HepG2 (cell line): ENCODE data around the gene MIB1. TPM values are rescaled to one million over a fixed set of nuclear protein-coding genes. Genes with fewer than 3 reads are reported as not detected.
A peak's percentile ranks its signal among the peaks of the same experiment; 100 is the strongest.

Experiments
- ATAC-seq: fragments of 200-7000 bp; cut with Tn5 transposase; 3 replicates; pipeline ENCODE4 v1.9.1; 2020; ENCODE audit warnings: mild to moderate bottlenecking, moderate library complexity
- BruUV-seq: library from RNA; stranded (reverse); fragments of 400-500 nt; replicated peaks from 2 replicates; lab custom pipeline; 2021; lab: Mats Ljungman, UMichigan
- CTCF ChIA-PET: fragments of 300-600 bp; formaldehyde crosslinking; extraction: SDS; loops from one replicate; lab custom pipeline; 2021; ENCODE audit warnings: low total read pairs, inconsistent platforms, low intra/inter-chr PET ratio; lab: Yijun Ruan, JAX
- POLR2A ChIA-PET: fragments of 350-600 bp; sonication (Branson Sonifier 250); formaldehyde crosslinking; loops from one replicate; lab custom pipeline; 2020; ENCODE audit warnings: antibody characterized with exemption, inconsistent platforms; lab: Yijun Ruan, JAX
- DNase-seq: peaks from one replicate; pipeline ENCODE4 v3.0.0-alpha.2; 2015; ENCODE audit warnings: low spot score
- FAIRE-seq: peaks from 3 replicates; lab custom pipeline; 2011; peaks lifted over from hg19 to GRCh38; lab: Jason Lieb, UNC
- H2AFZ ChIP-seq: one replicate; pipeline ENCODE4 v1.6.1; 2011; ENCODE audit warnings: low read length, inconsistent platforms
- H3K27ac ChIP-seq: fragments of 300-600 bp; 3 replicates; pipeline ENCODE4 v1.8.0; 2011; ENCODE audit warnings: mixed run types, mild to moderate bottlenecking, mixed read lengths, low read length, inconsistent platforms; ENCODE audit not compliant: insufficient read depth; ENCODE audit errors: extremely low read length
- H3K27me3 ChIP-seq, 2 experiments: fragments of 200-600 bp in 1 of 2; 2 replicates in 1 of 2; 3 replicates in 1 of 2; pipeline versions ENCODE4 v1.6.0 to v1.8.0; 2011; ENCODE audit warnings: low read length in 2 of 2, mild to moderate bottlenecking in 2 of 2, moderate library complexity in 2 of 2, inconsistent platforms in 1 of 2; ENCODE audit not compliant: insufficient read depth in 2 of 2, control insufficient read depth in 1 of 2
- H3K36me3 ChIP-seq, 2 experiments: fragments of 200-600 bp in 1 of 2; replicated peaks in 1 of 2; 2 replicates in 1 of 2; 3 replicates in 1 of 2; pipeline versions ENCODE4 v1.5.1 to v1.8.0; 2011; ENCODE audit warnings: low read length in 2 of 2, inconsistent platforms in 1 of 2; ENCODE audit not compliant: insufficient read depth in 2 of 2, control insufficient read depth in 1 of 2
- H3K4me1 ChIP-seq: 2 replicates; pipeline ENCODE4 v1.5.1; 2012; ENCODE audit warnings: low read length, inconsistent platforms; ENCODE audit not compliant: insufficient read depth
- H3K4me2 ChIP-seq: 2 replicates; pipeline ENCODE4 v1.6.0; 2011; ENCODE audit warnings: low read depth, low read length, inconsistent platforms
- H3K4me3 ChIP-seq, 3 experiments: fragments of 200-600 bp in 1 of 3; sonication (generic), shearing (Covaris generic) in 1 of 3; replicated peaks in 1 of 3; 2 replicates each; pipeline ENCODE4 v1.5.1; 2011 to 2016; ENCODE audit warnings: low read length in 3 of 3, inconsistent platforms in 2 of 3, low read depth in 2 of 3, mild to moderate bottlenecking in 2 of 3, control low read depth in 1 of 3, mixed read lengths in 1 of 3; ENCODE audit not compliant: insufficient read depth in 1 of 3
- H3K79me2 ChIP-seq: one replicate; pipeline ENCODE4 v1.6.1; 2011; ENCODE audit warnings: low read length, inconsistent platforms; ENCODE audit not compliant: insufficient read depth
- H3K9ac ChIP-seq: 2 replicates; pipeline ENCODE4 v1.6.0; 2011; ENCODE audit warnings: mild to moderate bottlenecking, low read depth, low read length, inconsistent platforms; ENCODE audit not compliant: insufficient read depth
- H3K9me3 ChIP-seq: 2 replicates; pipeline ENCODE4 v1.5.1; 2012; ENCODE audit warnings: mild to moderate bottlenecking, low read length
- H4K20me1 ChIP-seq: 2 replicates; pipeline ENCODE4 v1.6.0; 2011; ENCODE audit warnings: inconsistent platforms, mild to moderate bottlenecking, low read length, moderate library complexity; ENCODE audit not compliant: insufficient read depth
- CEBPB ChIP-seq: IDR thresholded peaks from 2 replicates; pipeline ENCODE4 v1.6.1; 2011; ENCODE audit warnings: low read depth, low read length, improper control_type of control experiment, borderline replicate concordance
- CEBPG ChIP-seq: IDR thresholded peaks from 2 replicates; pipeline ENCODE4 v1.6.1; 2016
- MEIS1 ChIP-seq: sonication (generic); formaldehyde crosslinking; IDR thresholded peaks from 2 replicates; pipeline ENCODE4 v1.9.0; 2021; ENCODE audit warnings: mild to moderate bottlenecking, missing genetic modification reagents, moderate library complexity, borderline replicate concordance
- PAWR ChIP-seq: sonication (generic); formaldehyde crosslinking; IDR thresholded peaks from 2 replicates; pipeline ENCODE4 v1.4.0; 2020; ENCODE audit warnings: missing genetic modification reagents, mild to moderate bottlenecking, borderline replicate concordance
- PPARG ChIP-seq: conservative IDR thresholded peaks from 2 replicates; pipeline ENCODE4 v1.6.1; 2016; ENCODE audit warnings: missing biosample characterization, missing genetic modification reagents
- SIX4 ChIP-seq: sonication (generic); formaldehyde crosslinking; IDR thresholded peaks from 2 replicates; pipeline ENCODE4 v1.4.0; 2020; ENCODE audit warnings: missing genetic modification reagents
- ZNF510 ChIP-seq: sonication (generic); formaldehyde crosslinking; IDR thresholded peaks from 2 replicates; pipeline ENCODE4 v1.4.0; 2020; ENCODE audit warnings: low read depth, mild to moderate bottlenecking, missing genetic modification reagents
- WGBS: methylation state at CpG from one replicate; pipeline ENCODE4 v1.1.6; 2017; ENCODE audit warnings: low lambda C conversion rate; 5-methylcytosine and 5-hydroxymethylcytosine counted together
- in situ Hi-C: cut with HindIII; loops from 2 replicates; pipeline ENCODE4 v1.10.0; 2017; ENCODE audit warnings: low pct_unique_long_range_greater_than_20kb; ENCODE audit not compliant: extremely low pct_ligation_motif_present
- intact Hi-C: fragments of 100-400 bp; cut with micrococcal nuclease; formaldehyde crosslinking; loops from one replicate; pipeline ENCODE4 v1.10.0; 2022; ENCODE audit not compliant: unreplicated experiment
- polyA plus RNA-seq, 8 experiments: library from polyadenylated mRNA; depleted of rRNA in 3 of 8; stranded (reverse) in 7 of 8; unstranded in 1 of 8; fragments of >200 nt; fragmentation: Illumina TruSeq in 4 of 8; extraction: Trizol in 4 of 8; gene quantifications; 2 replicates each; pipeline versions ENCODE4 v1.2.1 to v1.2.3, GENCODE V29; 2011 to 2016; ENCODE audit warnings: low read depth in 4 of 8, missing spikeins in 1 of 8, mixed read lengths in 1 of 8; ENCODE audit not compliant: insufficient read depth in 1 of 8
- total RNA-seq, 5 experiments: library from RNA; depleted of rRNA; stranded (reverse); fragments of >200 nt; fragmentation: Illumina TruSeq; extraction: Trizol; gene quantifications; 2 replicates each; pipeline ENCODE4 v1.2.3, GENCODE V29; 2016; ENCODE audit warnings: low read depth in 1 of 5
- TF ChIP-seq, protein P1 (sequence below): sonication (generic); formaldehyde crosslinking; IDR thresholded peaks from 2 replicates; pipeline ENCODE4 v1.4.0; 2020; ENCODE audit warnings: missing genetic modification reagents

Gene MIB1
- total and polyA plus RNA-seq, 2 of the 13 experiments (the other 11 are each of a cell fraction or from before 2014, with no cell fraction given) = 12.0 to 47.0 TPM

DNA sequence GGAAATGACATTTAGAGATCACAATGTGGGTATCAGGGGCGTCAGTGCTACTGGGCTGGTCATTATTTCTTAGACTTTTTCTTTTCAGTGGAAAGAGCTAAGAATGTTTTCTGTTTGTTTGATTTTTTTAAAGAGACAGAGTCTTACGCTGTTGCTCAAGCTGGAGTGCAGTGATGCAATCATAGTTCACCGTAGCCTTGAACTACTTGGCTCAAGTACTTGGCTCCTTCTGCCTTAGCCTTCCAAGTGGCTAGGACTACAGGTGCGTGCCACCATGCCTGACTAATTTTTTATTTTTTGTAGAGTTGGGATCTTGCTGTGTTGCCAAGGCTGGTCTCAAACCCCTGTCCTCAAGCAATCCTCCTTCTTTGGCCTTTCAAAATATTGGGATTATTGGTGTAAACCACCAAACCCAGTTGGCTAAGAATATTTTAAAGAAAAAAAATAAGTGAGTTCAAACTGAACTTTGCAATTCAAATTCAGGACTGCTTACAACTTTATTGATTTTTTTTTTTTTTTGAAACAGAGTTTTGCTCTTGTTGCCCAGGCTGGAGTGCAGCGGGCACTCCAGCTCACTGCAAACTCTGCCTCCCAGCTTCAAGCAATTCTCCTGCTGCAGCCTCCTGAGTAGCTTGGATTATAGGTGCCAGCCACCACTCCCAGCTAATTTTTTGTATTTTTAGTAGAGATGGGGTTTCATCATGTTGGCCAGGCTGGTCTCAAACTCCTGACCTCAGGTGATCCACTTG, 154.2 kb downstream of the MIB1 start:
- TF ChIP-seq PAWR (CRISPR knock-in tag) = no peak
- no peak for TF ChIP-seq PPARG (CRISPR knock-in tag)
- TF ChIP-seq CEBPG = peak; percentile 33; the same call in 1 of the 2 replicates
- TF ChIP-seq SIX4 = no peak
- TF ChIP-seq, protein P1, sequence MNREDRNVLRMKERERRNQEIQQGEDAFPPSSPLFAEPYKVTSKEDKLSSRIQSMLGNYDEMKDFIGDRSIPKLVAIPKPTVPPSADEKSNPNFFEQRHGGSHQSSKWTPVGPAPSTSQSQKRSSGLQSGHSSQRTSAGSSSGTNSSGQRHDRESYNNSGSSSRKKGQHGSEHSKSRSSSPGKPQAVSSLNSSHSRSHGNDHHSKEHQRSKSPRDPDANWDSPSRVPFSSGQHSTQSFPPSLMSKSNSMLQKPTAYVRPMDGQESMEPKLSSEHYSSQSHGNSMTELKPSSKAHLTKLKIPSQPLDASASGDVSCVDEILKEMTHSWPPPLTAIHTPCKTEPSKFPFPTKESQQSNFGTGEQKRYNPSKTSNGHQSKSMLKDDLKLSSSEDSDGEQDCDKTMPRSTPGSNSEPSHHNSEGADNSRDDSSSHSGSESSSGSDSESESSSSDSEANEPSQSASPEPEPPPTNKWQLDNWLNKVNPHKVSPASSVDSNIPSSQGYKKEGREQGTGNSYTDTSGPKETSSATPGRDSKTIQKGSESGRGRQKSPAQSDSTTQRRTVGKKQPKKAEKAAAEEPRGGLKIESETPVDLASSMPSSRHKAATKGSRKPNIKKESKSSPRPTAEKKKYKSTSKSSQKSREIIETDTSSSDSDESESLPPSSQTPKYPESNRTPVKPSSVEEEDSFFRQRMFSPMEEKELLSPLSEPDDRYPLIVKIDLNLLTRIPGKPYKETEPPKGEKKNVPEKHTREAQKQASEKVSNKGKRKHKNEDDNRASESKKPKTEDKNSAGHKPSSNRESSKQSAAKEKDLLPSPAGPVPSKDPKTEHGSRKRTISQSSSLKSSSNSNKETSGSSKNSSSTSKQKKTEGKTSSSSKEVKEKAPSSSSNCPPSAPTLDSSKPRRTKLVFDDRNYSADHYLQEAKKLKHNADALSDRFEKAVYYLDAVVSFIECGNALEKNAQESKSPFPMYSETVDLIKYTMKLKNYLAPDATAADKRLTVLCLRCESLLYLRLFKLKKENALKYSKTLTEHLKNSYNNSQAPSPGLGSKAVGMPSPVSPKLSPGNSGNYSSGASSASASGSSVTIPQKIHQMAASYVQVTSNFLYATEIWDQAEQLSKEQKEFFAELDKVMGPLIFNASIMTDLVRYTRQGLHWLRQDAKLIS (CRISPR knock-in tag) = no peak
- TF ChIP-seq ZNF510 = no peak
- TF ChIP-seq CEBPB = peak; percentile 74; the same call in 1 of the 2 replicates
- no peak for TF ChIP-seq MEIS1 (CRISPR knock-in tag)
- 23% methylated on average over 5 of the region's 5 CpGs for WGBS
- H3K4me2 ChIP-seq = no peak overlapping the region
- H4K20me1 ChIP-seq = no peaks in the 10 kb centered on the region
- no peak overlapping the region for H3K9ac ChIP-seq
- no TSS peak for BruUV-seq
- H3K27me3 ChIP-seq = no peaks in the 10 kb centered on the region
- in situ Hi-C loops (no loop called here), intact Hi-C loops (loop anchor here (5.0 kb wide), 1 partner anchor 63 kb away; no protein-coding TSS in a partner anchor)
- H3K27ac ChIP-seq = no peak overlapping the region
- H3K9me3 ChIP-seq = no peaks in the 10 kb centered on the region
- CTCF ChIA-PET = no interaction called here
- FAIRE-seq (no peak), ATAC-seq (no peak), DNase-seq (no peak)
- no peak overlapping the region for H2AFZ ChIP-seq
- H3K4me3 ChIP-seq = no peak overlapping the region
- no peaks in the 10 kb centered on the region for H3K79me2 ChIP-seq
- POLR2A ChIA-PET = no interaction called here
- H3K36me3 ChIP-seq = no peaks in the 10 kb centered on the region
- no peaks in the 10 kb centered on the region for H3K4me1 ChIP-seq
